T47D (cell line): ENCODE data around the gene NADK2.
A peak's percentile ranks its signal among the peaks of the same experiment; 100 is the strongest.

Source experiments
- DNase-seq, 2 experiments: peaks; one replicate each; pipeline versions ENCODE4 v3.0.0 to v3.0.0-alpha.2; 2011 to 2012; ENCODE audit warnings: low read depth in 1 of 2, low spot score in 1 of 2
- JUND ChIP-seq: IDR thresholded peaks from 2 replicates; pipeline ENCODE4 v1.6.1; 2012; ENCODE audit warnings: low read depth
- in situ Hi-C: cut with HindIII; loops from 2 replicates; pipeline ENCODE4 v1.10.0; 2016; ENCODE audit warnings: low sequenced_read_pairs, low pct_unique_long_range_greater_than_20kb

NADK2 gene

DNA sequence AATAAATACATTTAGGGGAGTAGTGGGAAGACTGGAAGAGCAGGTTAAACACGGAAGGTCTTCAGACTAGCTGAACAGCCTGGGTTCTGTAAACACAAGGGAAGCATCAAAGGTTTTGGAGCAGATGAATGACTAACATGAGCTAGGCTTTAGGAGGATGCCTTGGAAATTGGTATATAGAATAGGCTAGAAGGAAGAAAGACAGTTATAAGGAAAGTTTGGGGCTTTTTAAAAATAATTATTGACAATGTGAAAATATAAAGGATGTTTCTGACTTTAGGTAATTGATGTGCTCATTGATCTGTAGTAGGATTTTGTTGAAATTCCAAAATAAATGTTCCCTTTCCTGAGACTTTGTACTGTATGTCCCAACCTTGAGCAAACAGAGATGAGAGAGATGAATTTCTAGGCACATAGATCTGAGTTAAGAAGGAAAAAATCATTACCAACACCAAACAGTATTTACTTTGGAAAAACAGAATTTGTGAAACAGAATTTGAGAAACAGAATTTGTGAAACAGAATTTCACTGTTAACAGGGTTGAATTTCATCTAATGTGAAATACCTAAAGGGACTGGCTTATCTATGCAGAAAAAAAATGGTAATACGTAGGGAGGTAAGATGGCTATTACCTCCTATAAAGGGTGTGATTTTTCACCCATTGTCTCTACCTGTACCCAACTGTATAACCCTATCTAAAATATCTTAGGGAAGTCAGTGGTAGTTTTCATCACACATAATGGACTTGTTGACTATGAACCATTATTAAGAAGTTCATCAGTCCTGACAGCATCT, 61.0 kb downstream of the NADK2 start:
- TF ChIP-seq JUND: no peak
- in situ Hi-C loops: no loop called here
- peak; percentile 56 to 78 for DNase-seq

DNA sequence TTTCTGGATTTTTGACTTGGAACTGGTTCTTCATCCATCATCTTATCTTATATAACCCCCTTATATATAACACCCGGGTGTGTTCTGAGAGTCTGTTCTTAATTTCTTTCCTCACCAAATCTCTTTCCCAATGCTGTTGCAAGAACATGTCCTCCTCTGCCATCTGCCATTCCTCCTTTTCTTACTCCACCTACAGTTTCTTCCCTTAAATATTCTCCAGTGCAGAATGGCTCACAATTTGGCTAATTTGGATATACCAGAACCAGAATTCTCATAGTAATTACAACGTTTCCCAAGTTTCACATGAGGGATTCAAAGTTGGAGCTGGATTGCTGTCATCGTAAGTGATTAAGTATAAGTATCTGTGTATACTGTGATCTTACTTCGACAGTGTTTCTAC, 61.8 kb downstream of the NADK2 start:
- DNase-seq: no peak
- TF ChIP-seq JUND: no peak
- in situ Hi-C loops: no loop called here

DNA sequence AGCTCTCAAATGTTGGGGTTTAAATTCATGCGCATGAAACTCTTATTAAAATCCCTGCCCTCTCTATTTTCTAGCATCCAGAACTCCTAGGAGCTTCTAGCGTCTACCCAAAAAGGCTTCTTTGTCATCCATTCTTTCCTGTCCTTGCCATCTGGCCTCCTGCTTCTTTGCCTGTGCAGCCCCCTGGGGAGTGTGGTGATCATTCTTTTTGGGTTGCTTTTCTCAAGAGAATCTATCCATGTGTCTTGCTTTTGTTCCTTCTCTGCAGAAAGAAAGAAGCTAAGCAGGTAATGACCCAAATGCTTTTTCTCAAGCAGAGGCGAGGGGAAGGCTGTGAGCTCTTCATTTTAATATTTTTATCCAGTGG, 63.2 kb downstream of the NADK2 start:
- no peak for TF ChIP-seq JUND
- in situ Hi-C loops: no loop called here
- no peak for DNase-seq

DNA sequence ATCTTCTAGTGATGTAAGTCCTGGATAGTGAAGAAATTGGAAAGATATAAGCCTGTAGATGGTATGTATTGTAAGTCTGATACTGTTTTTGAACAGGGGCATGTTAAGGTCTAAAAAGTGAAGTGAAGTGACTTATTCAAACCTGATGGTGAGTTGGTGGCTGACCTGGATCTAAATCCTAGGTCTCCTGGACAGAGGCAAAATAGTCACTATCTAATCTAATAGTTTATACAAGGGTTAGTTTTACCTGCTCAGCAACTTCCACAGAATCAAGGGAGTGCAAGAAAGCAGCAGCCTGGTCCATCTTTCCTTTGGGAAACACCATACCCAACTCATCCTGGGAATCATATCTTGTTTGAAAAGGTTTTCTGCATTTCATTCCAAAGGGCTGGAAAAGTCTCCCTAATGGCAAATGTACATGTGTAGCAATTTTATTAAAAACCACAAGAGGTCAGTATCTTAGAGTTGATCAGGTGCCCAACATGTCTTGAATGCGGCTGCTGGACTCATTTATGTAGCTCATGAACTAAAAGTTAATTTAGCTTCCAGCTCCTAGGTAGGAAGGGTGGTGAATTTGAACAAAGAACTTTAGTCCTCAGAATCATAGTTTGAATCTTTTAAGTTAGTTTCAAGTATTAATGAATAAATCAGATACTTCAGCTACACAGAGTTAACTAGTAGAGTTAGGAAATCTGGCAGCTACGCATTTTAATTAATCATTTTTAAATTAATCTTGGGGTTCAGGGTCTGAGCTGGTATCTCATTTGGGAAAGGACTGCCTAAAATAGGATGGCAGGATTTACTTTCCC, 63.8 kb downstream of the NADK2 start:
- no peak for TF ChIP-seq JUND
- in situ Hi-C loops: no loop called here
- peak; percentile 10 to 61 for DNase-seq

DNA sequence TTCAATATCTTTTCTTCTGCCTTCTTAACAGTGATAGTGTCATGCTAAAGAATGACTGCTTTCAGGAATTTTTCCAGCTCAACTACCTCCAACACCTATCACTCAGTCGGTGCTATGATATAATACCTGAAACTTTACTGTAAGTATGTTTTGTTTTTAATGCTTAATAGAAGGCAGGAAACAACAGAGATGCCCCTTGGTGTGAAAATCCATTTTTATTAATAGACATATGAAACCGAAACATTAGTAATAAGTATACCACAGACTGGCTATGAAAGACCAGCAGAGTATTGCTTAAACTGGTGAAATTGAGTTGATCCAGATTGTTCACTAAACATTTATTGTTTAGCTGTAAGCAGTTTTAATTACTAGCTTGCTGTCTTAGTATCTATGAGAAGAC, 64.6 kb downstream of the NADK2 start:
- no peak for DNase-seq
- no peak for TF ChIP-seq JUND
- in situ Hi-C loops: no loop called here

DNA sequence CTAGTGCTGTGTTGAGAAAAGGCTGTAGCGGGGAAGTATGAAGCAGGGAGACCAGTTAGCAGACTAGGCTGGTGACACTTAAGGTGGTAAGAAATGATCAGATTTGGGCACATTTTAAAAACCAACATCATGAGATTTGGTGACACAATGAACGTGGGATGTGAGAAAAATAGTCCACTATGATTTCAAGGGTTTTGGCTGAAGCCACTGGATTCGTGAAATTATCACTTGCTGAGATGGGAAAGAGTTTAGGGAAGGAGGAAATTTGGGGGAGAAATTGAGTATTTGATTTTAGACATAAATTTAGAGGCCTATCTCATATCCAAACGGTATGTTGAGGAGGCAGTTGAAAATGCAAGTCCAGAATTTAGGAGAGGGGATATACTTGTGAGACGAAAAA, 66.7 kb downstream of the NADK2 start:
- in situ Hi-C loops: no loop called here
- TF ChIP-seq JUND: no peak
- DNase-seq: no peak

DNA sequence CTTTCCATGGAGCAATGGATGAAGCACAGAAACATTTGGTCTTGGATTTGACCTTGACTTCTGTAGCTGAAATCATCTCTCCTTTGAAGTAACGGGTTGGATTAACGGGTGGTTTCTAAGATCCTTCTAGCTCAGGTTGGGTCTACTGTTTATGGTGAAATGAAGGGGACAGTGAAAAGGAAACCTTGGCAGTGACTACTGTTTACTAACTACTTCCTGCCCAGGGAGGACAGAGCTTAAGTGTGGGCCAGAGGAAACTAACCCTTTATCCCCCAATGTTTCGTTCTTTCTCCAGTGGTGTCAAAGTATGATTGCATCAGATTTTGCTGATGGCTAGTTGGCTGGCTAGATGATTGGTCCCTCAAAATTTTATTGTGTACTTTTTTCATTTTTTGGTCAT, 67.6 kb downstream of the NADK2 start:
- TF ChIP-seq JUND: no peak
- no peak for DNase-seq
- in situ Hi-C loops: no loop called here

DNA sequence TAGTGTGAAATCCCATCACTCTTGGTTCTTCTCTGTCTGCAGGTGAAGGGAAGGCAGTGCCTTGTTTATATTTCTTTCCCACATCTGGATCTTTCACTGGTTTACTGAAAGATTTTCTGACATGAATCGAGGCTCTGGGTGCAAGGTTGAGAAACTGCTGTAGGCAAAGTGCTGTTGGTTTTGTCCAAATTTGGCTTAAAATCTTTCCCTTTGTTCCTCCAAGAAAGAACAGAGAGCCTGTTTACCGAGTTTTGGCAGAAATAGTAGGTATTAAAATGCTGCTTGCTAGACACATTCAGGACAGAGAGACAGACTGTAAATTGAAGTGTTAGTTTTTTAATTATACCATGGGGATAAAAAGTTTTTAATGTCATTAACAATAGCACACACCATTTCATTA, 68.3 kb downstream of the NADK2 start:
- DNase-seq: no peak
- in situ Hi-C loops: no loop called here
- TF ChIP-seq JUND: no peak

DNA sequence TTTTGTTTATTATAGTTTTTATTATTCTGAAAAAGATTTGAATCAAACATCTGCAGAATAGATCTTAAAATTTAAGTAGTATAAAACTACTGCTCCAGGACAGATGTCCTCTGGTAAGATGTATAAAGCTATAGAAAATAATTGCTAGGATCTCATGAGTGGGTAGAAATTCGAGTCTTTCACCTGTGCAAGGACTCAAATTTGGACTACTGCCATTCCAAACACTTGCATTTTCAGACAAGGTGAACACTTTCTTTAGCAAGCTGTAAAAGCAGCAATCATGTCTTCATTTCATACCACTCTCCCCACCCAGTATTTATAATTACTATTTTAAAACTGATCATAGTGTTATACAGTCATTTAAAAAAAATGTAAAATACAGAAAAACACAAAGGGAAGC, 69.1 kb downstream of the NADK2 start:
- DNase-seq: no peak
- TF ChIP-seq JUND: no peak
- in situ Hi-C loops: no loop called here

DNA sequence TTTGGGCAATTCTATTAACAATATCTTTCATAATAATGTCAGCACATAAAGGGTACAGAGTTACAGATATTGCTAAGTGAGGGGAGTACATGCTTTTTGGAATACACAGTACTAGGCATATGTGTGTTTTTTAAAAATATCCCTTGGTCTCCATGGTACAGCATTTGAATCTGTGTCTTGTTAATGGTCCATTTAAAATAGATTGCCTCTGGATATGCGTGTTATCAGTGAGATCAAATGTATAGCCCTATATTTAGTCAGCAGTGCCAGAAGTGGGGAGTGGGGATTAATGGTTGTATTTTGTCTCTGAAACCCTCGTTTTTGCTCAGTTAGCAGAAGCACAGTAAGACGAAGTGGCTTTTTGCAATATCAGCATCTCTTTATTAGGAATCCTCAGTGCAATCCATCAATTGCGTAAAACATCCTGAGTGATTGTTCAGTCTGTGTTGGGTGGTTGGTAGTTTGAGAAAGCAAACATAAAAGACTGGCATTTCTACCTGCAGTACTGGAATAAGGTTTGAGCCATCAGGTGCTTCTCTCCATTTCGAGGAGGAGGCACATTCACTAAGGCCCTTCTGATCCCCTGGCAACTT, 70.8 kb downstream of the NADK2 start:
- in situ Hi-C loops: no loop called here
- no peak for TF ChIP-seq JUND
- DNase-seq: no peak

DNA sequence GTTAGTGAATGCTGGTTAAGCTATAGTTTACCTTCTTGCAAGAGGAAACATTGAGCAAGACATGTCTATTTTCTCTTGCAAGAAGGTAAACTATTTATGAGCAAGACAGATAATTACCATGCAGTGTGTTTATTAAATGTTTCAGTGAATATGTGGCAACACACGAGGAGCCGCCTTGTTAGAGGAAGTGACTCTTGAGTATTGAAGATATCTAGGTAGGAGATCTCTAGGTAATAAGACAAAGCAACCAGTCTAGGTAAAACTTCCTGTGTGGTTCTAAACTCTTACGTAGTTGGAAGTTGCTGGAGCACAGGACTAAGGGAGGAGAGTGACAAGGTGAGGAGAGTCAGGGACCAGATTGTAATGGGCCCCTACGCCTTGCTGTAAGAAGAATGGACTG, 73.0 kb downstream of the NADK2 start:
- DNase-seq: peak in 1 of 2 experiments; percentile 30
- in situ Hi-C loops: no loop called here
- TF ChIP-seq JUND: no peak

DNA sequence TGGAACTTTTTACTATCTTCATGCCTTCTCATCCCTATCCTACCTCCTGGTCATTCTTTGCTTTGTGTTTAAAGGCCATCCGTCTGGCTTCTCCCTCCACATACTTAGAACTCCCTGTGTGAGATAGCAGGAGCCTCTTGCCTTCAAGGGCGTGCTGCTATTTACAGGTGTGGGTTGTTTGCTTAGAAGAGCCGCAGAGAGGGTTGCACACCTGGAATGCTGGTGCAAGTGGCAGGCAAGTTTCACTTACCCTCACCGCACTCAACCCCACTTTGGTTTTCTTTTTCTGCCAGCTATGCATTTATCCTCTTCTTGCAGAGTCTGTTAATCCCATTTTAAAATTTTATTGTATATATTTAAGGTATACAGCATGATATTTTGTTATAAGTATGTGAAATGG, 77.3 kb downstream of the NADK2 start:
- in situ Hi-C loops: no loop called here
- DNase-seq: no peak

DNA sequence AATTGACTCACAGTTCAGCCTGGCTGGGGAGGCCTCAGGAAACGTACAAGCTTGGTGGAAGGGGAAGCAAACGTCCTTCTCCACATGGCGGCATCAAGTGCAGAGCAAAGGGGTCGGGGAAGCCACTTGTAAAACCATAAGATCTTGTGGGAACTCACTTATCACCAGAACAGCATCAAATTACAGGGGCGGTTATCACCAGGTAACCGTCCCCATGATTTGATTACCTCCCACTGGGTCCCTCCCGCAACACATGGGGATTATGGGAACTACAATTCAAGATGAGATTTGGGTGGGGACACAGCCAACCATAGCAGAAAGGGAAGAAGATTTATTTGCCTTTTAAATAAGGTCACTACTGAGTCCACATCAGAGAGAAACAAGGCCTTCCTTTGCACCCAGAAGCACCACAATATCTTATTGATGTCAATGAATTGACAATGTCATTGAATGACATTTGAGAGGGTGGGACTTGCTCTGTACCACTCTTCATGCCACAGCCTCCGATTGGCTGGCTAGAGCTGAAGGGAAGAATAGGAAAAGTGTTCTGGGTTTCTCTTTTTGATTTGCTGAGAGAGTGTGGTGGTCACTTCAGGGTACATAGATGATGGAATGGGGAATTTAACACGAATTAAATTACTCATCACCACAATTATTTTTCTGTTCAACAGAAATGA, 78.8 kb downstream of the NADK2 start:
- in situ Hi-C loops: no loop called here
- DNase-seq: no peak
- no peak for TF ChIP-seq JUND

More for the DNA sequence above, 77.3 kb downstream of the NADK2 start:
- no peak for TF ChIP-seq JUND
